HepG2 (cell line): ENCODE data around the gene OGT. TPM values are rescaled to one million over a fixed set of nuclear protein-coding genes. Genes with fewer than 3 reads are reported as not detected.

Experiments
- ATAC-seq: fragments of 200-7000 bp; cut with Tn5 transposase; 3 replicates; pipeline ENCODE4 v1.9.1; 2020; ENCODE audit warnings: mild to moderate bottlenecking, moderate library complexity
- BruUV-seq: library from RNA; stranded (reverse); fragments of 400-500 nt; replicated peaks from 2 replicates; lab custom pipeline; 2021; lab: Mats Ljungman, UMichigan
- CTCF ChIA-PET: fragments of 300-600 bp; formaldehyde crosslinking; extraction: SDS; loops from one replicate; lab custom pipeline; 2021; ENCODE audit warnings: low total read pairs, inconsistent platforms, low intra/inter-chr PET ratio; lab: Yijun Ruan, JAX
- POLR2A ChIA-PET: fragments of 350-600 bp; sonication (Branson Sonifier 250); formaldehyde crosslinking; loops from one replicate; lab custom pipeline; 2020; ENCODE audit warnings: antibody characterized with exemption, inconsistent platforms; lab: Yijun Ruan, JAX
- DNase-seq: peaks from one replicate; pipeline ENCODE4 v3.0.0-alpha.2; 2015; ENCODE audit warnings: low spot score
- FAIRE-seq: peaks from 3 replicates; lab custom pipeline; 2011; peaks lifted over from hg19 to GRCh38; lab: Jason Lieb, UNC
- H2AFZ ChIP-seq: one replicate; pipeline ENCODE4 v1.6.1; 2011; ENCODE audit warnings: low read length, inconsistent platforms
- H3K27ac ChIP-seq: fragments of 300-600 bp; 3 replicates; pipeline ENCODE4 v1.8.0; 2011; ENCODE audit warnings: mixed run types, mild to moderate bottlenecking, mixed read lengths, low read length, inconsistent platforms; ENCODE audit not compliant: insufficient read depth; ENCODE audit errors: extremely low read length
- H3K27me3 ChIP-seq, 2 experiments: fragments of 200-600 bp in 1 of 2; 2 replicates in 1 of 2; 3 replicates in 1 of 2; pipeline versions ENCODE4 v1.6.0 to v1.8.0; 2011; ENCODE audit warnings: low read length in 2 of 2, mild to moderate bottlenecking in 2 of 2, moderate library complexity in 2 of 2, inconsistent platforms in 1 of 2; ENCODE audit not compliant: insufficient read depth in 2 of 2, control insufficient read depth in 1 of 2
- H3K36me3 ChIP-seq, 2 experiments: fragments of 200-600 bp in 1 of 2; replicated peaks in 1 of 2; 2 replicates in 1 of 2; 3 replicates in 1 of 2; pipeline versions ENCODE4 v1.5.1 to v1.8.0; 2011; ENCODE audit warnings: low read length in 2 of 2, inconsistent platforms in 1 of 2; ENCODE audit not compliant: insufficient read depth in 2 of 2, control insufficient read depth in 1 of 2
- H3K4me1 ChIP-seq: 2 replicates; pipeline ENCODE4 v1.5.1; 2012; ENCODE audit warnings: low read length, inconsistent platforms; ENCODE audit not compliant: insufficient read depth
- H3K4me2 ChIP-seq: 2 replicates; pipeline ENCODE4 v1.6.0; 2011; ENCODE audit warnings: low read depth, low read length, inconsistent platforms
- H3K4me3 ChIP-seq, 3 experiments: fragments of 200-600 bp in 1 of 3; sonication (generic), shearing (Covaris generic) in 1 of 3; replicated peaks in 1 of 3; 2 replicates each; pipeline ENCODE4 v1.5.1; 2011 to 2016; ENCODE audit warnings: low read length in 3 of 3, inconsistent platforms in 2 of 3, low read depth in 2 of 3, mild to moderate bottlenecking in 2 of 3, control low read depth in 1 of 3, mixed read lengths in 1 of 3; ENCODE audit not compliant: insufficient read depth in 1 of 3
- H3K79me2 ChIP-seq: one replicate; pipeline ENCODE4 v1.6.1; 2011; ENCODE audit warnings: low read length, inconsistent platforms; ENCODE audit not compliant: insufficient read depth
- H3K9ac ChIP-seq: 2 replicates; pipeline ENCODE4 v1.6.0; 2011; ENCODE audit warnings: mild to moderate bottlenecking, low read depth, low read length, inconsistent platforms; ENCODE audit not compliant: insufficient read depth
- H3K9me3 ChIP-seq: 2 replicates; pipeline ENCODE4 v1.5.1; 2012; ENCODE audit warnings: mild to moderate bottlenecking, low read length
- H4K20me1 ChIP-seq: 2 replicates; pipeline ENCODE4 v1.6.0; 2011; ENCODE audit warnings: inconsistent platforms, mild to moderate bottlenecking, low read length, moderate library complexity; ENCODE audit not compliant: insufficient read depth
- AFF4 ChIP-seq: sonication (generic); formaldehyde crosslinking; IDR thresholded peaks from 2 replicates; pipeline ENCODE4 v1.4.0; 2020; ENCODE audit warnings: missing genetic modification reagents
- FOSL1 ChIP-seq: sonication (generic); formaldehyde crosslinking; IDR thresholded peaks from 2 replicates; pipeline ENCODE4 v1.9.0; 2021; ENCODE audit warnings: missing genetic modification reagents, borderline replicate concordance
- FOXK1 ChIP-seq: sonication (generic); formaldehyde crosslinking; IDR thresholded peaks from 2 replicates; pipeline ENCODE4 v1.4.0; 2020; ENCODE audit warnings: low read depth, missing genetic modification reagents, borderline replicate concordance
- JDP2 ChIP-seq: sonication (generic); formaldehyde crosslinking; IDR thresholded peaks from 2 replicates; pipeline ENCODE4 v1.8.1; 2022; ENCODE audit warnings: missing genetic modification reagents, borderline replicate concordance
- KAT7 ChIP-seq: IDR thresholded peaks from 2 replicates; pipeline ENCODE4 v1.6.1; 2018; ENCODE audit warnings: borderline replicate concordance, missing compliant biosample characterization
- MBD4 ChIP-seq: IDR thresholded peaks from 2 replicates; pipeline ENCODE4 v1.6.1; 2012; ENCODE audit warnings: low read length, inconsistent platforms, borderline replicate concordance
- NFAT5 ChIP-seq: sonication (generic); formaldehyde crosslinking; IDR thresholded peaks from 2 replicates; pipeline ENCODE4 v1.4.0; 2020; ENCODE audit warnings: missing genetic modification reagents
- RAD51 ChIP-seq: fragments of 450-650 bp; IDR thresholded peaks from 2 replicates; pipeline ENCODE4 v1.6.1; 2016; ENCODE audit warnings: borderline replicate concordance
- SMC3 ChIP-seq: IDR thresholded peaks from 2 replicates; pipeline ENCODE4 v1.6.1; 2011; ENCODE audit warnings: low read length, improper control_type of control experiment
- UBTF ChIP-seq: sonication (generic); formaldehyde crosslinking; IDR thresholded peaks from 2 replicates; pipeline ENCODE4 v1.4.0; 2020; ENCODE audit warnings: mild to moderate bottlenecking, missing genetic modification reagents
- ZFAT ChIP-seq: sonication (generic); formaldehyde crosslinking; conservative IDR thresholded peaks from 2 replicates; pipeline ENCODE4 v1.8.1; 2023; ENCODE audit warnings: missing genetic modification reagents, inconsistent platforms
- ZNF224 ChIP-seq: sonication (generic); formaldehyde crosslinking; IDR thresholded peaks from 2 replicates; pipeline ENCODE4 v1.5.0; 2020; ENCODE audit warnings: mild to moderate bottlenecking, missing genetic modification reagents
- ZNF446 ChIP-seq: sonication (generic); formaldehyde crosslinking; IDR thresholded peaks from 2 replicates; pipeline ENCODE4 v1.5.0; 2020; ENCODE audit warnings: mild to moderate bottlenecking, missing genetic modification reagents
- ZNF530 ChIP-seq: sonication (generic); formaldehyde crosslinking; IDR thresholded peaks from 2 replicates; pipeline ENCODE4 v1.5.0; 2020; ENCODE audit warnings: low read depth, mild to moderate bottlenecking, missing genetic modification reagents
- ZNF850 ChIP-seq: sonication (generic); formaldehyde crosslinking; conservative IDR thresholded peaks from 2 replicates; pipeline ENCODE4 v1.9.0; 2021; ENCODE audit warnings: mild to moderate bottlenecking, missing genetic modification reagents
- WGBS: methylation state at CpG from one replicate; pipeline ENCODE4 v1.1.6; 2017; ENCODE audit warnings: low lambda C conversion rate; 5-methylcytosine and 5-hydroxymethylcytosine counted together
- in situ Hi-C: cut with HindIII; loops from 2 replicates; pipeline ENCODE4 v1.10.0; 2017; ENCODE audit warnings: low pct_unique_long_range_greater_than_20kb; ENCODE audit not compliant: extremely low pct_ligation_motif_present
- intact Hi-C: fragments of 100-400 bp; cut with micrococcal nuclease; formaldehyde crosslinking; loops from one replicate; pipeline ENCODE4 v1.10.0; 2022; ENCODE audit not compliant: unreplicated experiment
- polyA plus RNA-seq, 8 experiments: library from polyadenylated mRNA; depleted of rRNA in 3 of 8; stranded (reverse) in 7 of 8; unstranded in 1 of 8; fragments of >200 nt; fragmentation: Illumina TruSeq in 4 of 8; extraction: Trizol in 4 of 8; gene quantifications; 2 replicates each; pipeline versions ENCODE4 v1.2.1 to v1.2.3, GENCODE V29; 2011 to 2016; ENCODE audit warnings: low read depth in 4 of 8, missing spikeins in 1 of 8, mixed read lengths in 1 of 8; ENCODE audit not compliant: insufficient read depth in 1 of 8
- total RNA-seq, 5 experiments: library from RNA; depleted of rRNA; stranded (reverse); fragments of >200 nt; fragmentation: Illumina TruSeq; extraction: Trizol; gene quantifications; 2 replicates each; pipeline ENCODE4 v1.2.3, GENCODE V29; 2016; ENCODE audit warnings: low read depth in 1 of 5

The OGT gene
- total and polyA plus RNA-seq, 2 of the 13 experiments (the other 11 are each of a cell fraction or from before 2014, with no cell fraction given): 71.7 to 463 TPM

GRCh38 chrX:71543316-71543715 is 10.4 kb downstream of the OGT start:
- Histone ChIP-seq H2AFZ (no peak overlapping the region), H3K27ac (no peak overlapping the region), H3K4me3 (no peak overlapping the region), H3K27me3 (no peaks in the 10 kb centered on the region), H3K4me2 (no peak overlapping the region), H3K36me3 (peaks cover 4 to 30% of the 10 kb centered on the region in 2 experiments), H3K4me1 (peaks cover 30% of the 10 kb centered on the region), H4K20me1 (peaks cover 55% of the 10 kb centered on the region), H3K9me3 (no peaks in the 10 kb centered on the region), H3K79me2 (peaks cover 87% of the 10 kb centered on the region), H3K9ac (no peak overlapping the region)
- DNase-seq (no peak), FAIRE-seq (no peak), ATAC-seq (no peak)
- 92% methylated on average over 2 of the region's 2 CpGs for WGBS
- POLR2A ChIA-PET: interaction anchor here (1.1 kb wide), 1 partner anchor 11 kb away, joined by 3 read pairs; the partner anchor contains the start of gene OGT
- TF ChIP-seq JDP2 (CRISPR knock-in tag) (no peak), ZFAT (CRISPR knock-in tag) (no peak), UBTF (CRISPR knock-in tag) (no peak), ZNF530 (CRISPR knock-in tag) (no peak), MBD4 (no peak), AFF4 (CRISPR knock-in tag) (no peak), FOSL1 (CRISPR knock-in tag) (no peak), ZNF850 (CRISPR knock-in tag) (no peak), KAT7 (no peak), ZNF446 (CRISPR knock-in tag) (no peak), SMC3 (no peak), NFAT5 (CRISPR knock-in tag) (no peak), RAD51 (no peak), FOXK1 (CRISPR knock-in tag) (no peak), ZNF224 (CRISPR knock-in tag) (no peak)
- in situ Hi-C loops: no loop called here
- BruUV-seq: no TSS peak
- CTCF ChIA-PET: no interaction called here
- intact Hi-C loops: no loop called here
